GM12875 (cell line): Measurements from ENCODE around the gene PLA2G6.
"Not testable (repeated sequence)": the region's sequence is repeated elsewhere in the genome, so short reads cannot be mapped to it uniquely, and the experiment has no call there.

Source experiments
- H3K4me3 ChIP-seq: one replicate; pipeline ENCODE4 v1.5.1; 2011; ENCODE audit warnings: low read depth, low read length, control low read depth
- CTCF ChIP-seq: IDR thresholded peaks from 2 replicates; pipeline ENCODE4 v1.5.1; 2011; ENCODE audit warnings: low read depth, mild to moderate bottlenecking, control low read depth, inconsistent platforms, low read length, moderate library complexity, borderline replicate concordance; ENCODE audit not compliant: insufficient read depth

Gene PLA2G6

GRCh38 chr22:38080474-38080849 lies 101.2 kb downstream of the PLA2G6 start:
- no peak for TF ChIP-seq CTCF
- no peak overlapping the region for H3K4me3 ChIP-seq

GRCh38 chr22:38079804-38080203 lies 101.8 kb downstream of the PLA2G6 start:
- no peak for TF ChIP-seq CTCF
- H3K4me3 ChIP-seq: no peak overlapping the region

GRCh38 chr22:38079208-38079607 lies 102.4 kb downstream of the PLA2G6 start:
- not testable (repeated sequence) for H3K4me3 ChIP-seq

- H3K4me3 ChIP-seq: no peak overlapping the region
- no peak for TF ChIP-seq CTCF
Observed at GRCh38 chr22:38078046-38078840, 103.4 kb downstream of the PLA2G6 start.

GRCh38 chr22:38077595-38077994 lies 104.0 kb downstream of the PLA2G6 start:
- no peak overlapping the region for H3K4me3 ChIP-seq
- TF ChIP-seq CTCF: no peak

- TF ChIP-seq CTCF: no peak
- H3K4me3 ChIP-seq: no peak overlapping the region
Observed at GRCh38 chr22:38077096-38077495, 104.5 kb downstream of the PLA2G6 start.

GRCh38 chr22:38075961-38076360 lies 105.7 kb downstream of the PLA2G6 start:
- no peak for TF ChIP-seq CTCF
- H3K4me3 ChIP-seq: no peak overlapping the region
